Aorta (tissue), 5 donors: ENCODE data around the gene RNF169. TPM values are rescaled to one million over a fixed set of nuclear protein-coding genes. Genes with fewer than 3 reads are reported as not detected.

Experiments
- ATAC-seq: fragments of 200-7000 bp; cut with Tn5 transposase; one replicate; pipeline ENCODE4 v1.9.1; 2022; ENCODE audit warnings: moderate library complexity; ENCODE audit not compliant: low FRiP score
- DNase-seq, 2 donors: peaks; one replicate each; pipeline ENCODE4 v3.0.0-alpha.2; 2020
- H3K27ac ChIP-seq, 2 donors: one replicate each; pipeline ENCODE4 v1.5.1; 2013; ENCODE audit warnings: low read length in 2 of 2, mild to moderate bottlenecking in 2 of 2, moderate library complexity in 2 of 2, control low read depth in 1 of 2, inconsistent platforms in 1 of 2, low read depth in 1 of 2
- H3K27me3 ChIP-seq, 2 donors: one replicate each; pipeline ENCODE4 v1.6.1; 2013; ENCODE audit warnings: control low read depth in 1 of 2, low read length in 1 of 2, mild to moderate bottlenecking in 1 of 2, moderate library complexity in 1 of 2; ENCODE audit not compliant: insufficient read depth in 2 of 2, control insufficient read depth in 1 of 2
- H3K36me3 ChIP-seq, 2 donors: one replicate each; pipeline ENCODE4 v1.6.1; 2013; ENCODE audit warnings: control low read depth in 1 of 2, low read length in 1 of 2, mild to moderate bottlenecking in 1 of 2; ENCODE audit not compliant: insufficient read depth in 2 of 2, control insufficient read depth in 1 of 2
- H3K4me1 ChIP-seq, 2 donors: one replicate each; pipeline ENCODE4 v1.6.1; 2013; ENCODE audit warnings: low read length in 2 of 2, control low read depth in 1 of 2, mild to moderate bottlenecking in 1 of 2, moderate library complexity in 1 of 2; ENCODE audit not compliant: insufficient read depth in 2 of 2, control insufficient read depth in 1 of 2
- H3K4me3 ChIP-seq, 2 donors: one replicate each; pipeline ENCODE4 v1.5.1; 2013; ENCODE audit warnings: low read length in 2 of 2, control low read depth in 1 of 2, mild to moderate bottlenecking in 1 of 2
- H3K9me3 ChIP-seq: one replicate; pipeline ENCODE4 v1.6.1; 2013; ENCODE audit warnings: mild to moderate bottlenecking, low read length; ENCODE audit not compliant: control insufficient read depth
- WGBS, 2 donors: extraction: QIAGEN DNeasy Blood & Tissue Kit; methylation state at CpG; one replicate each; pipeline ENCODE4 v1.1.7; 2013; 5-methylcytosine and 5-hydroxymethylcytosine counted together
- intact Hi-C, 2 donors: fragments of 100-400 bp; cut with DNase I; formaldehyde crosslinking; loops; one replicate each; pipeline versions ENCODE4 v1.14.2 to v1.15.0; 2022
- polyA plus RNA-seq, 2 donors: library from polyadenylated mRNA; stranded (reverse); fragments of 200-250 nt; gene quantifications; one replicate each; pipeline ENCODE4 v1.2.3, GENCODE V29; 2013
- total RNA-seq, 2 donors: library from RNA; stranded (reverse); fragmentation: NEBNext Ultra II Directional; extraction: Animal tissue kit (Norgen Biotek cat#: 25700); gene quantifications; one replicate each; pipeline ENCODE4 v1.2.1, GENCODE V29; 2021
- donor health status: healthy with polysubstance abuse.
- donor health status: Bipolar disorder and iron deficiency.
- donor health status: DM: no; HTN: no; CAD: no.
- donor health status: DM: no; HTN: no; CAD: no.
- donor health status: DM: yes; HTN: yes; CAD: no.

RNF169 gene
- total and polyA plus RNA-seq, 4 donors: 2.6 to 23.6 (median 13.1) TPM

DNA sequence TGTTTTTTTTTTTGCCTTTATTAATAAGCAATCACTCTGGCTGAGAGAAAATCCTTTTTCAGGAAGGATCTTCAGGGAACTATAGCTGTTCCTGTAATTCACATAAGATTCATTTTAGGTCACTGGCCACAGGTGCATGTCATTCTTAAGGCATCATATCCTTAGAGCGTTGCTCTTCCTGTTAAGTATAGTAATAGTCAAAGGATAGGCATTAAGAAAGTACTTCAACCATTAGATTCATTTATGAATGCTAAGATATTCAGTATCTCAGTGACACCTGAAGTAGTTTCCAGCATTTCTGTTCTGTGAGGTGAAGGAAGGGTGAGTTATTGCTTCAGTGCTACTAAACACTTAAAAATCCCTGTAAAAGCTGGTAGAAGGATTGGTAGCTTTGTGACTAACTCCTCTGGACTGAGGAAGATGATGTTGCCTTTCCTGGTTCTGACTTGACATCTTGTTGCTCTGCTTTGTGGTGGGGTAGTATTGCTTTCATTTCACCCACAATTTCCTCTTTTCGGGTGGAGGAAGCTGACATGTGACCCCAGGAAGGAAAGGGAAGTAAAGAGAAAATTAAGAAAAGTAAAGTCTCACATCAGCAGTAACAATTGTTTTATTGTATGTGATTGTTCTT, 34.7 kb downstream of the RNF169 start:
- intact Hi-C loops: no loop called here
- Histone ChIP-seq H3K36me3 (peaks cover 0 to 2% of the 10 kb centered on the region in 2 donors), H3K27ac (no peak overlapping the region), H3K27me3 (no peaks in the 10 kb centered on the region), H3K4me3 (no peak overlapping the region), H3K4me1 (peaks cover 2 to 7% of the 10 kb centered on the region in 2 donors), H3K9me3 (no peaks in the 10 kb centered on the region)
- ATAC-seq (no peak), DNase-seq (no peak)
- WGBS, 2 donors: 86 to 87% methylated on average over 2 of the region's 2 CpGs

DNA sequence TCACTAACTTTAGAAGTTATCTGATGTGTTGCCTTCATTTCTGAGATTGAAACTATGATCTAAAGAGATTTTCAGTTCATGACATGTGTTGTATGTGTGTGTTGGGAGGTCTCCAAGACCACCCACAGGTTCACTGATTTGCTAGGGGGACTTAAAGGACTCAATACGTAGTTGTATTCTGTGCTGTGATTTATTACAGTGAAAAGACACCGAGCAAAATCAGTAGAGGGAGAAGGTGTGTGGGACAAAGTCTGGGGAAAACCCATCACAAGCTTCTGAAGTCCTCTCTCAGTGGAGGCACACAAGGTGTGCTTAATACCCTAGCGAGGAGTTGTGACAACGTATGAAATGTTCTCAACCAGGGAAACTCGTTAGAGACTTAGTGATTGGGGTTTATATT, 35.6 kb downstream of the RNF169 start:
- intact Hi-C loops: no loop called here
- 69% methylated on average over 5 of the region's 5 CpGs for WGBS, 2 donors
- no peak overlapping the region for H3K4me3 ChIP-seq
- DNase-seq: no peak
- no peak for ATAC-seq
- H3K36me3 ChIP-seq: peaks cover 0 to 2% of the 10 kb centered on the region in 2 donors
- no peaks in the 10 kb centered on the region for H3K9me3 ChIP-seq
- peaks cover 2 to 7% of the 10 kb centered on the region in 2 donors for H3K4me1 ChIP-seq
- H3K27me3 ChIP-seq: no peaks in the 10 kb centered on the region
- no peak overlapping the region for H3K27ac ChIP-seq

DNA sequence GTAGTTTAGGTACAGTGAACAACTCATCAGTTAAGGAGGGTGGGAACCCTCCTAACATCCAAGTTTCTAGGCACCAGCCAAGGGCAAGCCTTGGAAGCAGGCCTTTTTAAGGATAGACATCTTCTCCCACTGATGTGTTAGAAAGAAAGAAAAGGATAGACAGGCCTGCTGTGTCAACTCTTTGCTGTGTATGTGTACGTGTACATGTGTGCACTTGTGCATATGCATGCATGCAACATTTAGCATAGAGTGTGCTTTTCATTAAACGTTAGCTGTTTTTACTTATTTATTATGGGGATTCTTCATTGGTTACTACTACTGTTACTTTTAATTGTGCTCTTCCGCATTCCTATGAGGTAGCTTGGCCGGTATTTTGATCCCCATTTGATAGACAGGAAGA, 36.1 kb downstream of the RNF169 start:
- no peaks in the 10 kb centered on the region for H3K27me3 ChIP-seq
- peaks cover 2% of the 10 kb centered on the region in 2 donors for H3K36me3 ChIP-seq
- peaks cover 2 to 7% of the 10 kb centered on the region in 2 donors for H3K4me1 ChIP-seq
- WGBS, 2 donors: 67 to 90% methylated on average over 4 of the region's 4 CpGs
- H3K9me3 ChIP-seq: no peaks in the 10 kb centered on the region
- no peak for DNase-seq
- no peak overlapping the region for H3K4me3 ChIP-seq
- ATAC-seq: no peak
- intact Hi-C loops: no loop called here
- no peak overlapping the region for H3K27ac ChIP-seq

DNA sequence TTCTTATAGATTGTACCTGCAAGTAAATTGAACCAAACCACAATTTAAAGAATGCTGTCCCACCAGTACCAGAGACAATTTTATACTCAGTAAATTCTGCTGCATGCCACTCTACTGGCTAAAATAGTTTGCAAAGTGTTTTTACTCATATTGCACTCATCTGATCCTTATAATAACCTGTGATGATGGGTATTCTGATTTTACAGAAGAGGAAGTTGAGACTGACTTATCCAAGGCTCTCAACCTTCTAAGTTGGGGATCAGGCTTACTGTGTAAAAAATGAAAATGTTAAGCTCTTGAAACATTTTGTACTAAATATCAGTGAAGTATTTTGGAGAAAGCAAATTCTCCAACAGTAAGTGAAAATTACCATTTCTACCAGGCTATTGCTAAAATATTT, 37.9 kb downstream of the RNF169 start:
- Histone ChIP-seq H3K27ac (no peak overlapping the region), H3K4me3 (no peak overlapping the region), H3K36me3 (peaks cover 8 to 9% of the 10 kb centered on the region in 2 donors), H3K4me1 (peaks cover 0 to 2% of the 10 kb centered on the region in 2 donors), H3K27me3 (no peaks in the 10 kb centered on the region), H3K9me3 (no peaks in the 10 kb centered on the region)
- intact Hi-C loops: no loop called here
- ATAC-seq: no peak
- DNase-seq: no peak

DNA sequence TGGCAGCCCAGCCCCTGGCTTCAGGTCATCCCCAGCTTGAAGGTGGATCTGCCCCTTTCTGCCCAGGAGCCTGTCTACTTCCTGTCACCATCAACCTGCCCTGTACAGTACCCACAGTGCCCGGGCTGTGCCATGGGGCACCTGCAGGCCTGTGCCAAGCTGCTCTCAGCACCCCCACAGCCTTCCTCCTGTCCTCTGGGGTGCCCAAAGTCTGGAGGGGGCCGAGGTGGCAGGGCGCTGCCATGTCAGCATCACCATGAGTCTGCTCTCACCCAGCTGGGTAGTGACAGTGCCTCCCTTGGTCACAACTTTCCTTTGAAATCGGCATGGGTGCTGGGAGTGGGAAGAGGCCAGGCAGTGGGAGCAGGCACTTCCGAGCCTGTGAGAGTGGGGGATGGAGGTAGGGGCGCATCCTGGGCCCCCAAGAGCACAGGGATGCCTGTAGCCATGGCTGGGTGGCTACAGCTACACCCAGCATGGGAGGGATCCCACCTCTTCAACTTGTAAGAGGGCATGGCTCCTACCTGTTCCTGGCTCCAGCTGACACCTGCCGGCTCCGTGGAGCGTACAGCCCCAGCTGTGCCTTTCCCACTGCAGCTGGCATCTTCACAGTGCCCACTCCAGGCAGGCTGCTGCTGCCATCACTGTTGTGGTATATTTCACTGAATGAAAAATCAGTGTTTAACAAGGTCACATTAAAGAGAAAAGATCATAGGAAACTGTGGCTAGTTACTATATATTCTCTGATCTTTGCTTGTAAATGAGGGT, 42.9 kb downstream of the RNF169 start:
- DNase-seq: no peak
- no peak overlapping the region for H3K4me3 ChIP-seq
- peaks cover 6 to 12% of the 10 kb centered on the region in 2 donors for H3K36me3 ChIP-seq
- intact Hi-C loops: no loop called here
- no peaks in the 10 kb centered on the region for H3K4me1 ChIP-seq
- H3K9me3 ChIP-seq: no peaks in the 10 kb centered on the region
- H3K27me3 ChIP-seq: no peaks in the 10 kb centered on the region
- ATAC-seq: peak; percentile 22
- WGBS, 2 donors: 86 to 88% methylated on average over 9 of the region's 9 CpGs
- H3K27ac ChIP-seq: no peak overlapping the region

DNA sequence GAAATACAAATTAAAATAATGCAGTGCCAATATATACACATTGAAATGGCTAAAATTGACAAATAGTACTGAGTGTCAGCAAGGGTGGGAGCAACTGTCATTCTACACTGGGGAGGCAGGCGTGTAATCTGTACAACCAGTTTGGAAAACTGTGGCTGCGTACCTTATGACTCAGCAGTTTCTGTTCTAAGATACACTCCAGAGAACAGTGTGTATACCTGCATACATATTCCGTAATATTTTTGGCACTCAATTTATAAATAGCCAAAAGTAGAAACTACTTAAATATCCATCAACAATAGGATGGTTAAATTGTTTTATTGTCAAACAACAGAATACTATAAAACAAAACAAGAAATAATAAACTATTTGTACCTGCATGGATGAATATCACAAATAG, 57.6 kb downstream of the RNF169 start:
- Histone ChIP-seq H3K4me1 (peaks cover 0 to 2% of the 10 kb centered on the region in 2 donors), H3K27ac (no peak overlapping the region), H3K36me3 (no peaks in the 10 kb centered on the region), H3K9me3 (no peaks in the 10 kb centered on the region), H3K27me3 (no peaks in the 10 kb centered on the region), H3K4me3 (no peak overlapping the region)
- intact Hi-C loops: no loop called here
- DNase-seq: no peak
- WGBS, 2 donors: 91 to 96% methylated on average over 3 of the region's 3 CpGs
- no peak for ATAC-seq

DNA sequence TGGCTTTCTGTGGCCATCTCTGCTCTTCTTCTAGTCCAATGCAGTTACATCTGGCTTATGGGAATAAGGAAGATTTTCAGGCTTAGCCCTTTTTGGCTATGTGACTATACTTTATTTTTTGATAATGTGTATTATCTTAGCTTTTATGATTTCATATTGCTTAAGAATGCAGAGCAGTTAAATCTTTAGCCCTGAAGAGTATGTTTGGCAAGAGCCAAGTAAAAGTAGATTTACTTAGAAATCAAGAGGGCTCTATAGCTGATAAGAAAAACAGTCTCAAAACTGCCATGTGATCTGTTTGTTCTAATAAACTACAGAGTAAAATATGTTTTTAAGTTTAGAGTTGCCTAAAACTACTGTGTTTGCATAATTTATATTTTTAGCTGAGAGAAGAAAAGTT, 61.2 kb downstream of the RNF169 start:
- ATAC-seq (no peak), DNase-seq (no peak)
- intact Hi-C loops: no loop called here
- Histone ChIP-seq H3K27me3 (no peaks in the 10 kb centered on the region), H3K9me3 (no peaks in the 10 kb centered on the region), H3K4me1 (peaks cover 0 to 5% of the 10 kb centered on the region in 2 donors), H3K36me3 (no peaks in the 10 kb centered on the region), H3K27ac (no peak overlapping the region), H3K4me3 (no peak overlapping the region)

DNA sequence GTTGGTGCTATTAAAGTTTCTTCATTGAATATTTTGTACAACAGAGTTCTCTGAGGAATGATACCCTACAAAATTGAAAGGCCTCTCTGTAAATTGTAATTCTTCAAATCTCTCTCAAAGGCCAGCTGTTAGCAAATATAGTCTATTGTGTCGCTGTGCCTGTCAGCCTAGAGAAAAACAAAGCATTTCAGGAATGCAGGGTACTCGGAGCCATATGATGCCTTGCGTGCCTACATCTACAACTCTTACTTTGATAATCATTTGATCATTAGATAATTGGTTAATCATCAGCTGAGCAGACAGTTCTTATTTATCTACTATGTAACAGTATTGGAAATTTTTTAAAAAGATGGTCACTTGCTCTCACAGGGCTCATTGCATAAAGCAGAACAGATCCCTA, 67.3 kb downstream of the RNF169 start:
- WGBS, 2 donors: 65 to 80% methylated on average over 3 of the region's 3 CpGs
- DNase-seq: no peak

DNA sequence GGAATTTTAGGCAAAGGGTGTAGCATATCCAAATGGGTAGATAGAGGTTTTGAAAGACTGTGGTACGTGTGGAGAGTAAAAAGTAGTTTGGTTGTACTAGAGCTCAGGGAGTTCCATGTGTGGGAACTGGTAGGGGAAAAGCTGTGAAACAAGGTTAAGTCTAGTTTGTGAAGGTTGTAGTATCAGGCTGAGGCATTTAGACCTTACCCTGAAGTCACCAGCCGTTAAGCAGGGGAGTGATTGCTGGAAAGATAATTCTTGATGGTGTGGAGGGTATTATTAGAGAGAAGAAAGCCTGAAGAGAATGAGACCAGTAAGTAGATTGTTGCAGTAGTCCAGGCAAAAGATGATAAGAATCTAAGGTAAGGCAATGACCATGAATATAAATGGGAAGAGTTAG, 68.0 kb downstream of the RNF169 start:
- DNase-seq (no peak), ATAC-seq (no peak)
- H3K27ac ChIP-seq: no peak overlapping the region
- H3K4me1 ChIP-seq: peaks cover 0 to 9% of the 10 kb centered on the region in 2 donors
- intact Hi-C loops: no loop called here
- no peaks in the 10 kb centered on the region for H3K27me3 ChIP-seq
- WGBS, 2 donors: 91 to 93% methylated on average over 2 of the region's 2 CpGs
- peaks cover 0 to 1% of the 10 kb centered on the region in 2 donors for H3K36me3 ChIP-seq
- H3K9me3 ChIP-seq: no peaks in the 10 kb centered on the region
- H3K4me3 ChIP-seq: no peak overlapping the region

More for the DNA sequence above, 67.3 kb downstream of the RNF169 start:
- peaks cover 0 to 1% of the 10 kb centered on the region in 2 donors for H3K36me3 ChIP-seq
- no peak overlapping the region for H3K27ac ChIP-seq
- no peak for ATAC-seq
- no peak overlapping the region for H3K4me3 ChIP-seq
- H3K27me3 ChIP-seq: no peaks in the 10 kb centered on the region
- H3K4me1 ChIP-seq: peaks cover 0 to 9% of the 10 kb centered on the region in 2 donors
- no peaks in the 10 kb centered on the region for H3K9me3 ChIP-seq
- intact Hi-C loops: no loop called here
